ENCODE results near the gene MROH7.

The MROH7 gene

GRCh38 chr1:54743416-54744226 is 102.0 kb downstream of the MROH7 start:
- TF ChIP-seq FEZF1 (tag by site-specific recombination; IDR thresholded peaks at IDR 0.05): no peak
- peak; percentile 54; the same call in 1 of the 2 replicates for TF ChIP-seq ZSCAN4 (tag by site-specific recombination; IDR thresholded peaks at IDR 0.05)
- no peak for TF ChIP-seq ZNF791 (tag by site-specific recombination; IDR thresholded peaks at IDR 0.05)
- Histone ChIP-seq H3K4me3 (ENCODE audit: low read depth, low read length) (no peak overlapping the region), H3K9me3 (ENCODE audit: control insufficient read depth, insufficient read depth, low read depth, low read length) (no peaks in the 10 kb centered on the region), H3K27ac (ENCODE audit: extremely low read depth, low read depth, low read length) (no peak overlapping the region), H3K36me3 (ENCODE audit: control insufficient read depth in 2 of 2, insufficient read depth in 1 of 2, low read length in 2 of 2) (peaks cover 13 to 58% of the 10 kb centered on the region in 2 experiments; a peak in 2 of 3 replicates), H3K4me1 (ENCODE audit: control insufficient read depth, insufficient read depth, low read length) (no peaks in the 10 kb centered on the region)
- ChIA-PET POLR2A (no interaction called here), CTCF (no interaction called here)

DNA sequence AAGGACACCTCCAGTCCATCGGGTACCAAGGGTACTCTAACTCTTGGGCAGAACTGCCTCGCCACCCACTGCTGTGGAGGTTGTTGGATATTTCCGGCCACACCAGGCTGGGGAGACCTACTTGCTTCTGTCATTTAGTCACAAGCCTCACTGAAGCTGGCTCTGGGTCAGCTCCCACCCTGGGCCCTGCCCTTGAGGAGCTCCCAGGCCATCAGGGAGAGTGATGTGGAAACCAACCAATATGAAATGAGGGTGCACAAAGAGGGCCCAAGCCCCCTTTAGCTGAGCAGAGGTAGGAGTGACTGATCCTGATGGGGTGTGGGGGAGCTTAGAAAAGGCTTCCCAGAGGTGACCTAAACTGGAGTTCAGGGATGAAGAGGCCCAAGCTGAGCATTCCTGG is 103.1 kb downstream of the MROH7 start:
- peaks cover 6 to 50% of the 10 kb centered on the region in 2 experiments; a peak in 1 of 3 replicates for H3K36me3 ChIP-seq (ENCODE audit: control insufficient read depth in 2 of 2, insufficient read depth in 1 of 2, low read length in 2 of 2)
- H3K9me3 ChIP-seq (ENCODE audit: control insufficient read depth, insufficient read depth, low read depth, low read length): no peaks in the 10 kb centered on the region
- CTCF ChIA-PET: no interaction called here
- POLR2A ChIA-PET: no interaction called here
- H3K4me3 ChIP-seq (ENCODE audit: low read depth, low read length): no peak overlapping the region
- H3K27ac ChIP-seq (ENCODE audit: extremely low read depth, low read depth, low read length): no peak overlapping the region
- H3K4me1 ChIP-seq (ENCODE audit: control insufficient read depth, insufficient read depth, low read length): no peaks in the 10 kb centered on the region
- TF ChIP-seq ZNF19 (tag by site-specific recombination; IDR thresholded peaks at IDR 0.05; ENCODE audit: low read depth) (no peak), ZSCAN23 (tag by site-specific recombination; IDR thresholded peaks at IDR 0.05) (no peak), BCL11B (tag by site-specific recombination; IDR thresholded peaks at IDR 0.05; ENCODE audit: low read depth) (no peak), EGR2 (tag by site-specific recombination; IDR thresholded peaks at IDR 0.05; ENCODE audit: low read depth) (no peak), FEZF1 (tag by site-specific recombination; IDR thresholded peaks at IDR 0.05) (no peak), ZNF175 (tag by site-specific recombination; IDR thresholded peaks at IDR 0.05) (no peak), ZBTB21 (tag by site-specific recombination; IDR thresholded peaks at IDR 0.05) (no peak)
- TF ChIP-seq, protein P1, sequence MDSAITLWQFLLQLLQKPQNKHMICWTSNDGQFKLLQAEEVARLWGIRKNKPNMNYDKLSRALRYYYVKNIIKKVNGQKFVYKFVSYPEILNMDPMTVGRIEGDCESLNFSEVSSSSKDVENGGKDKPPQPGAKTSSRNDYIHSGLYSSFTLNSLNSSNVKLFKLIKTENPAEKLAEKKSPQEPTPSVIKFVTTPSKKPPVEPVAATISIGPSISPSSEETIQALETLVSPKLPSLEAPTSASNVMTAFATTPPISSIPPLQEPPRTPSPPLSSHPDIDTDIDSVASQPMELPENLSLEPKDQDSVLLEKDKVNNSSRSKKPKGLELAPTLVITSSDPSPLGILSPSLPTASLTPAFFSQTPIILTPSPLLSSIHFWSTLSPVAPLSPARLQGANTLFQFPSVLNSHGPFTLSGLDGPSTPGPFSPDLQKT (IDR thresholded peaks at IDR 0.05; ENCODE audit: borderline replicate concordance, low read depth, low read length): no peak

GRCh38 chr1:54745274-54745673 is 103.7 kb downstream of the MROH7 start:
- Histone ChIP-seq H3K9me3 (ENCODE audit: control insufficient read depth, insufficient read depth, low read depth, low read length) (no peaks in the 10 kb centered on the region), H3K36me3 (ENCODE audit: control insufficient read depth in 2 of 2, insufficient read depth in 1 of 2, low read length in 2 of 2) (peaks cover 4 to 44% of the 10 kb centered on the region in 2 experiments; a peak in 1 of 3 replicates), H3K27ac (ENCODE audit: extremely low read depth, low read depth, low read length) (no peak overlapping the region), H3K4me3 (ENCODE audit: low read depth, low read length) (no peak overlapping the region), H3K4me1 (ENCODE audit: control insufficient read depth, insufficient read depth, low read length) (no peaks in the 10 kb centered on the region)
- TF ChIP-seq ZNF19 (tag by site-specific recombination; IDR thresholded peaks at IDR 0.05; ENCODE audit: low read depth): no peak
- no peak for TF ChIP-seq ZBTB48 (tag by site-specific recombination; IDR thresholded peaks at IDR 0.05)
- ChIA-PET POLR2A (interaction anchor here (1.1 kb wide), 1 partner anchor 12 kb away, joined by 3 read pairs; no protein-coding TSS in a partner anchor), CTCF (no interaction called here)

GRCh38 chr1:54745864-54746263 is 104.3 kb downstream of the MROH7 start:
- H3K9me3 ChIP-seq (ENCODE audit: control insufficient read depth, insufficient read depth, low read depth, low read length): no peaks in the 10 kb centered on the region
- no peak overlapping the region for H3K27ac ChIP-seq (ENCODE audit: extremely low read depth, low read depth, low read length)
- ChIA-PET POLR2A (interaction anchor here (1.1 kb wide), 1 partner anchor 11 kb away, joined by 3 read pairs; no protein-coding TSS in a partner anchor), CTCF (no interaction called here)
- no peak overlapping the region for H3K4me3 ChIP-seq (ENCODE audit: low read depth, low read length)
- peaks cover 4 to 38% of the 10 kb centered on the region in 2 experiments; a peak in 1 of 3 replicates for H3K36me3 ChIP-seq (ENCODE audit: control insufficient read depth in 2 of 2, insufficient read depth in 1 of 2, low read length in 2 of 2)
- H3K4me1 ChIP-seq (ENCODE audit: control insufficient read depth, insufficient read depth, low read length): no peaks in the 10 kb centered on the region
- TF ChIP-seq ZFP41 (tag by site-specific recombination; IDR thresholded peaks at IDR 0.05; ENCODE audit: borderline replicate concordance) (no peak), ZNF202 (tag by site-specific recombination; IDR thresholded peaks at IDR 0.05; ENCODE audit: borderline replicate concordance) (no peak), ZNF324 (tag by site-specific recombination; IDR thresholded peaks at IDR 0.05) (no peak), ZNF664 (tag by site-specific recombination; IDR thresholded peaks at IDR 0.05) (no peak), ZNF280D (tag by site-specific recombination; IDR thresholded peaks at IDR 0.05) (no peak), YY1 (tag by site-specific recombination; IDR thresholded peaks at IDR 0.05) (no peak), ZNF449 (tag by site-specific recombination; IDR thresholded peaks at IDR 0.05) (no peak)
